ENCODE data around the gene MRPL43.
A peak's percentile ranks its signal among the peaks of the same experiment; 100 is the strongest.
"Not testable (repeated sequence)": the region's sequence is repeated elsewhere in the genome, so short reads cannot be mapped to it uniquely, and the experiment has no call there.

MRPL43 gene

GRCh38 chr10:100986952-100987684 lies at the start of gene MRPL43, which contains the start of gene TWNK:
MRPL43 (minus strand) TSS chr10:100987497; CDS start chr10:100987443, 54 bp downstream.
TWNK (plus strand) TSS chr10:100987543; CDS start chr10:100988211, 668 bp downstream.
- DNase-seq: peak; percentile 21

GRCh38 chr10:101036726-101037125 lies 49.4 kb upstream of the MRPL43 start:
- DNase-seq: no peak

- DNase-seq: no peak
Measured at GRCh38 chr10:101035916-101036702, 48.8 kb upstream of the MRPL43 start.

- no peak for DNase-seq
Measured at GRCh38 chr10:101035314-101035713, 48.0 kb upstream of the MRPL43 start.

GRCh38 chr10:101034404-101034803 lies 47.1 kb upstream of the MRPL43 start:
- not testable (repeated sequence) for DNase-seq

DNA sequence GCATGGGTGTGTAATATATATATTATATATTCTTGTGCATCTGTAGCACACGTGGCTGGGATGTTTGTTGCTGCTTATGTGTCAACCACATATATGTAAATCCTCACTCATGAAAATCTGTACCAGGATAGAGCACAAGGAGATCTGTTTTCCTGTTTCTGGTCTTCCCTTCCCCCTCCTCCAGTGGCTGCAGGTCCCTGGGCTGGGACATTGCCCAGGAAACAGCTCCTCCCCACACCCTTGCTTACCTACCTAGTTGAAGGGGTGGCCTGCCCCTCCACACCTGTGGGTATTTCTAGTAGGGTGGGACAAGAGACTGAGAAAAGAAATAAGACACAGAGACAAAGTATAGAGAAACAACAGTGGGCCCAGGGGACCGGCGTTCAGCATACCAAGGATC lies 46.0 kb upstream of the MRPL43 start:
- no peak for DNase-seq

DNA sequence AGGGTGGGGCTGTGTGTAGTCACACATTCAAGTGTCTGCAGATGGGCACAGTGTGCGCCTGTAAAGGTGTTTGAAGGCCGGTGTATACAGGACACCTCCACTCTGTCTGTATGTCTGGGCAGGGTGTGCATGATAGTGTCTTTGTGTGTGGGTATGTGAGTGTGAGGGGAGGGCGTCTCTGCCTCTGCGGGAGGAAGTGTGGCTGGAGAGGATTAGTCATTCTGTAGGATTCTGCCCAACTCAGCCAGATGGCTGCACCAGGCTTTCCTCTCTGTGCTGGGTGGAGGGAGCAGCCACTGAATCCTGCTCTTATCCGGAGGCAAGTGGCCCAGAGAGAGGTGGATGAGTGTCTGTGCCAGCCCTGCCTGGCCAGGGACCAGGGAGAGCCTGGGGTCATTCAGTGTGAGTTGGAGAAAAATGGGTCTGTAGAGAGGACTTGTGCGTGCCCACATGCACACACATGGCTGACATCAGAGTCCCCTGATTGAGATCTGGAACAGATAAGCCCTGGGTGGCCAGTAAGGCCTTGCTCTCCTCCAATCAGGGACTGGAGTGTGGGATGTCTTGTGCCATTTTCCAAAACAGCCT lies 45.4 kb upstream of the MRPL43 start:
- peak; percentile 49 for DNase-seq

DNA sequence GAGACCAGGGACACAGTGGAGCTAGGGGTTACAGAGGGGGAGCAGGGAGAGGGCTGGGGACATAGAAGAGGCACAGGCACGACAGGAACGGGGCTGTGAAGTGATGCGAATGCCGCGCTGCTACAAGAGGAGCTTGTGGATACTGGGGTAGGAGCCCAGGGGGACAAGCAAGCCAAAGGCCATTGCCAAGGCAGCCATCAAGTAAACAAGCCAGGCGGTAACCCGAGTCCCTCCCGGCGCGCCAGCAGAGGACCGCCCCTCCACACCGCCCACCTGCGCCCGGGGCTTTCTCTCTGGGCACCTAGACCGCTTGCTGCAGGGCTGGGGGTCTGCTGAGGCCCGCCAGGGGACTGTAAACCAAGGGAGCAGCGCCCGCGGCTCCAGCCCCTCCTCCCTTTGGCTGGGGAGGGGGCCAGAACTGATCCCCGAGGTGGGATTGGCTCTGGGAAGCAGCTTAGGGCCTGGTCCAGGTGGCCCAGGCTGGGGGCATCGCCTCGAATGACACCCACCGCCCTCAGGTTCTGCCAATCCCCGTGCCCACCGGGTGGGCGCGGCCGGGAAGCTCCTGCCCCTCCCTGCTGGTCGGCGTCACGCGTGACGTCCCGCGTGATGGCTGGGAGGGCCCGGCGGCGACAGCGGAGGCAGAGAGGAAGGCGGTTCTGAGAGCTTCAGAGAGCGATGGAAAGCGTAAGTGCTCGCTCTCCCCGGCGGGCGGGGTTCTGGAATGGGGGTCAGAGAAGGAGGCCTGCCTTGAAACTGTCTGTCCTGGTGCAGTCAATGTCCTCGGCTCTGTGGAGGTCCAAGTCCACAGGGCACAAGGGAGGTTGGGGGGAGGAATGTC lies 44.7 kb upstream of the MRPL43 start:
- DNase-seq: no peak

DNA sequence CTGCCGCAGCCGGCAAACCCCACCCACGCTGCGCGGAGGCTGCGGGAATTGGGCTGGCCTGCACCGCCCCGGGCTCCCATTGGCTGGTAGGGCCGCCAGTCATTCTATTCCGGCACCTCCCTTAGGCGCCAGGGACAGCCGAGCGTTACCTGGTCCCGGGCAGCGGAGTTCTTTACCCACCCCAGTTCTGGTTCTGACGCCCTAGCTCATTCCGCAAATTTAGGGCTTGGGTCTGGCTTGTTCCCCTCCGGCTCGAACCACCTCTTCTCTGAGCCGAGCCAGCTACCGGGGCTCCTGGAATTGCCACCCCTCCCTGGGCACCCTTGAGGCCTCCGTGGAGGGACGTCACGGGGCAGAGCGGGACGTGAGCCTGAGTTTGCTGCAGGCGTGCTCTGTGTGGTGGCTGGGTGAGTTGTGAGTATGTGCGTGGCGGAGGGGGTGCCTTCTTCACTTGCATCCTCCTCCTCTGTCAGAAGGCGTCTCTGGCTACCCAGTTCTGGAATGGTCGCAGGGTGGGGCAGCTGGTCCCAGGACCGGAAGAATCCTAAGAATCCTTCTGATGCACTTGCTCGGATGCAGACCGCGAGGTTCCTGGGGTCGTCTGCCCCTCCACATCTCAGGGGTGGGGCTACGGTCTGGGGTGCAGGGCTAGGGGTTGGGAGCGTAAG lies 44.0 kb upstream of the MRPL43 start, which contains the start of the genes PDZD7 and SFXN3:
Gene PDZD7 (minus strand): TSS at position 2 of the 668 bp plus-strand sequence. CDS start 910 bp downstream, outside the sequence.
Gene SFXN3 (plus strand): TSS at position 107 of the 668 bp plus-strand sequence. CDS start 3,461 bp downstream, outside the sequence.
- peak; percentile 55 for DNase-seq

DNA sequence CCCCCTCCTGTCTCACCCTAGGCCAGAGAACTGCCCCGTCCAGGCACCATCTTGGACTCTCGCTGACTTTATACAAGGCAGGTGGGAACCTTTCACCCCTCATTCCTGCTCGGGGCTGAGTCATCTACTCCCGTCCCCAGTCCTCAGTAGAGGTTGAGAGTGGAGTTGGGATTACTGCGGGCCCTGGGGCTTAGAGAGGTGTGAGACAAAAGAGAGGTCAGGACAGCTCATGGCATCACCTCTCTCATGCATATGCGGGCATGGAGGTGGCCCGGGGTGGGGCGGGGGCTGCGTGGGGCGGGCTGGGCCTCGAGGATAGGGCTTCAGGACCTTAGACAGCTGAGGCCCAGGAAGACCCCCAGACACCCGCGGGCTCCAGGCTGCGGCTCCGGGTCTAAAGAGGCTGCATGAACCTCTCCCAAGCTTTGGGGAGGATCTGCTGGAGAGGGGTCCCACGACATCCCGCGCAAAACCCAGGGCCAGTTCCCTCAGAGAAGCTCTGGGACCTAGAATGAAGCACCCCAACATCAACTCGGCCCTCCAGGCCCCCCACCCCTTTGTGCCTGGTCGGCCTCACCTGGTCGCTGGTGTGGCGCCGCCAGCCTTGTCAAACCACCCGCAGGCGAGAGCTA lies 43.3 kb upstream of the MRPL43 start:
- no peak for DNase-seq

GRCh38 chr10:101029520-101030295 lies 42.4 kb upstream of the MRPL43 start:
- DNase-seq: no peak

DNA sequence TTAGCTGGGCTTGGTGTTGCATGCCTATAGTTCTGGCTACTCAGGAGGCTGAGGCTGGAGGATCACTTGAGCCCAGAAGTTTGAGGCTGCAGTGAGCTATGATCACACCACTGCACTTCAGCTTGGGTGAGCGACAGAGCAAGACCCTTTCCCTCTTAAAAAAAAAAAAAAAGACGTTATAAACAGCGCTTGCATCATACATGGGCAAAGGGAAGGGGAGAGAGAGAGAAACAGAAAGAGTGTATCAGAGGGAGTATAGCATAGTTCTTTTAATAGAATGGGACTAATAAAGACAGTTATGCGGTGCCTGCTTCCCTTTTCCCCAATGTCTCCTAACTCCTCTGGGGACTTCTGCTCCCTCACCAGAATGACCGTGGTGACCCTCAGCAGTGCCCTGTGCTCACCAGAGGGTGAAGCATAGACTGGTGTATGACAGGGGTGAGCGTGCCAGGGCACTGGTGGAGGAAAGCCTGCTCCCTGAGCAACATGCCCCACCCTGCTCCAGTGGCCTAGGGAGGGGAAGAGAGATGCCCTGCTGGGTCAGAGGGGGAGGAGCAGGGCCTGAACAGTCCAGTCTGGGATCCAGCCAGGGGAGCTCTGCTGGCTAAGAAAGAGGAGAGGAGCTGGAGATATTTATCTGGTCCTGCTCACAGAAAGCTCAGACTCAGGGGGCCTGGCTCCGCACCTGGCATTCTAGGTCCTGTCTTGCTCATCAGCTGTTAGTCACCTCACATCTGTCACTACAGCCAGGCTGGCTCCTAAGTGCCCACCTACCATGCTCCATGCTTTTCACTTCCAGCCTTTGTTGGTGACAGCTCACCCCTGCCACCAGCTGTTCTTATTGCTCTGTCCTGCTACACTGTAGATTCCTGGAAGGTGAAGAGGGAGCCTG lies 41.4 kb upstream of the MRPL43 start:
- DNase-seq: no peak

GRCh38 chr10:101027106-101027720 lies 39.9 kb upstream of the MRPL43 start:
- DNase-seq: no peak

- DNase-seq: no peak
Measured at GRCh38 chr10:101022967-101023705, 35.8 kb upstream of the MRPL43 start.

GRCh38 chr10:101021692-101022251 lies 34.5 kb upstream of the MRPL43 start:
- no peak for DNase-seq

DNA sequence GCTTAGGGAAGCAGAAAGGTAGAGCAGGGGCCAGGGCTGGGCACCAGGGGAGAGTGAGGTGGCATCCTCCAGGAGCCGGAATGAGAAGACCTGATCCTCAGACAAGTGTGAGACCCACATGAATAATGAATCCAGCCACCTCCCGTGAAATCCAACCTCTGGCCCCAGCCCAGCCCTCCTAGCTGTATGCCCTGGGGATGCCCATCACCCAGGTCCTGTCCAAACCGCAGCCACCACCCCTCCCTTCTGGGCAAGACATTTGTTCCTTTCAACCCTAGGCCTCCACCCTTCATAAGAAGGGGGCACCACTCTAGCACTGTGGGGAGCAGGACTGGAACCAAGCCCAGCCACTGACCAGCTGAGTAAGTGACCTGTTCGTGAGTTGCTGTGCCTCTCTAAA lies 33.9 kb upstream of the MRPL43 start:
- DNase-seq: no peak

GRCh38 chr10:101020427-101021075 lies 33.3 kb upstream of the MRPL43 start:
- no peak for DNase-seq

- DNase-seq: no peak
Measured at GRCh38 chr10:101019440-101019703, 32.1 kb upstream of the MRPL43 start.

Measured in NCI-H446 treated with DMSO at 0.1 percent for 48 hours (cell line).